Stimulated activated CD4-positive, alpha-beta T cell treated with anti-CD3 and anti-CD28 coated beads, TNF-alpha, amount 100 ng/mL, for 24 hours (primary cell): ENCODE measurements around the gene ARHGEF19.
A peak's percentile ranks its signal among the peaks of the same experiment; 100 is the strongest.
"Not testable (repeated sequence)": the region's sequence is repeated elsewhere in the genome, so short reads cannot be mapped to it uniquely, and the experiment has no call there.

Experiments
- DNase-seq, 3 experiments: peaks; one replicate each; pipeline ENCODE4 v3.0.0-alpha.2; 2020; ENCODE audit warnings: low read depth in 3 of 3

Gene ARHGEF19

DNA sequence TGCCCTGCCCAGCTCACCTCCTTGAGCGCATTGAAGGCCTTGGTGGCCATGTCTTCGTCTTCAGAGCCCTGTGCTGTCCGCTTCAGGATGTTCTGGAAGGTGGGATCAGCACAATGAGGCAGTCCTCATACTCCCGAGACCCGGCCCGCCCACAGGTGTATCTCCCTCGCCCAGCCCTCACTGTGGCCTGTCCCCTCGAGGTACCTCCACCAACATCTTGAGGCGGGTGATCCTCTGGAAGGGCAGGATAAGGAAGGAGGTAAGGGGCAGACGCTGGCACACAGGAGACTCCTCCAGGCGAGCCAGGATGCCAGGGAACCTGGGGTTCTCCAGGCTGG, 7.1 kb downstream of the ARHGEF19 start:
- DNase-seq, result no peak

DNA sequence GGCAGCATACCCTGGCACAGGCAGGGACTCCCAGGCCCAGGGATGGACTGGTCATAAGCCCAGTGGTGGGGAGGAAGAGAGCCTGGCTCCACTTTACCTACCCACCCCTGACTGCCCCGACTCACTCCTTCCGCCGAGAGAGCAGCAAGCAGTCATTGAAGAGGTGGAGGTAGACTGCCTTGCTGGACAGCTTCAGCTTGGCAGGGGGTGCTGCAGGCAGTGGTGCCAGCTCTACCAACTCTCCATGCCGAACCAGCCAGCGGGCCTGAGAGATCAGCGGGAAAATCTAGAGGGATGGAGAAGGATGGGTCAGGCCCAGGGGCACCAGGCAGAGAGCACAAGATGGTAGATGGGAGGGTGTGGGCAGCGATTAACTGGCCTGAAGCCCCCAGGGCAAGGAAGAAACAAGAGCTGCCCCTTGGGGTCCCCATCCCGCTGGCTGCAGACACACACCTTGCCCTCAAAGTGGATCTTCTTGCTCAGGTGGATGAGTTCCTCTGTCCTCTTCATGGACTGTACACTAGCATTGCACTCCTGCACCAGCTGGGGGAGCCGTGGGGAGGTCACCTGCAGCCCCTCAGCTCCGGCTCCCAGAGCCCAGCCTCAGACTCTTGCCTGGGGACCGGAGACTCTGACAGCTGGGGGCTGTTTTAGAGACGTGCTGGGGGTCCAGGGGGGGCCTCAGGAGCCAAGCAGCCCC, 7.7 kb downstream of the ARHGEF19 start:
- peak in 1 of 3 experiments; percentile 30 for DNase-seq

DNA sequence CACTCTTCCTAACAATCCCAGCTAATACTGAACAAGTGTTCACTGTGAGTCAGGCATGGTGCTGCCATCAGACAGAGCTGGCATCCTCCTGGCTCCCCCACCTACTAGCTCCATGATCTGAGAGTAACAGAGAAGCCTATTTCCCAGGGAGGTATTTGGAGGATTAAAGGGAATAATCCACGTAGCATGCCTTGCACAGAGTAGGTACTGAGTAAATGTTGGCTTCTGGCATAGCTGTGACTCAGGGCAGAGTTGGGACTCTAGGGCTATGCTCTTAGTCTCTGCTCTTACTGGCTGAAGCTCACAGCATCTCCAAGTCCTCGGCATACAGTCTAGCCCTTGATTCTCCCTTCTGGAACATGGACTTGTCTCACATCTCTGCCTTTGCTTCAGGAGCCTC, 8.2 kb downstream of the ARHGEF19 start:
- no peak for DNase-seq

DNA sequence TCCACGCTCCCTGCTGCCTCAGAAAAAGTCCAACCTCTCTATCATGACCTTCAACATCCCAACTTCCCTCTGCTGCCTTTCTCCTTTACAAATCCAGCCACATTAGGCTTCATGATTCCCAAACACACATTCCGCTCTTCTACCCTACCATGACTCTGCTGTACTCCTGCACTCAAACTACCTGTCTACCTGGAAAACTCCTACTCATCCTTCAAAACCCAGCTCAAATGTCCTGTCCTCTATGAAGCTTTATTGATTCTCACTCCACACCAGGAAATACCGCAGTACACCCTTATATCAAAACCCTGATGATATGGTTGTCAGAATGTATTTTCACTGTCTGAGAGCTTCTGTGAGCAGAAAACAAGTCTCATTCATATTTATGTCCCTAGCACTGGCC, 8.9 kb downstream of the ARHGEF19 start:
- no peak for DNase-seq

DNA sequence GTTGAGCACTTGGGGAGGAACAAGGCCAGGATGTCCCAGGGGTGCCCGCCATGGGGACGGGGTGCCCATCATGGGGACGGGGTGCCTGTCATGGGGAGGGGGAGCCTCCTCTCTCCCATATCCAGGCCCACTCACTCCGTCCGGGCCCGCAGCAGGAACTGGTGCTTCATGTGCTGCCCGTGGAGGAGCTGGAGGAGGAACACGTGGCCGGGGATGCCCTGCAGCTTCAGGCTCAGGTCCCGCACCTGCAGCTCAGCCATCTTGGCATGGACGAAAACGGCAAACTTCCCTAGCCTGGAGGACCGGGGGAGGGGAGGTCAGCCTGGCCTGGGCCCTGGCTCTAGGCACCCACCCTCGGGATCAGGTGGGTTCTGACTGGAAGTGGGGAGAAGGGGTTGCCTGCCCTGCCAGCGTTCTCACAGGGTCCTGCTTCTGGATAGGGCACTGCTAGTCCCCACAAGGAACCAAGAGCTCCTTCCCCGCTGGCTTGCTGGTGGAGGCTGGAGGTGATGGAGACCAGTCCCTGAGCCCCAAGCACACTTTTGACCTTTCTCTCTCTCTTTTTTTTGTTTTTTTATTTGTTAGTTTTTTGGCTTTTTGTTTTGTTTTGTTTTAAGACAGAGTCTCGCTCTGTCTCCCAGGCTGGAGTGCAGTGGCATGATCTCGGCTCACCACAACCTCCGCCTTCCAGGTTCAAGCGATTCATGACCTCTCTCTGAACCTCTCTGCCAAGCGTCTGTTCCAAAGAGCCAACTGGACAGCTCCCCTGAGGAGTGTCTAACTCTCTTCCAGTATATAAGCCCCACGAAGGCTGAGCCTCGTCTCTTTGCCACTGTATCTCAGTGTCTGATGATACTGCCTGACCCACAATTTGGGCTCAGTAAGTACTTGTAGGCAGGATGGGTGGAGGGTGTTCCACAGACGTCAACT, 9.9 kb downstream of the ARHGEF19 start:
- DNase-seq, result no peak

DNA sequence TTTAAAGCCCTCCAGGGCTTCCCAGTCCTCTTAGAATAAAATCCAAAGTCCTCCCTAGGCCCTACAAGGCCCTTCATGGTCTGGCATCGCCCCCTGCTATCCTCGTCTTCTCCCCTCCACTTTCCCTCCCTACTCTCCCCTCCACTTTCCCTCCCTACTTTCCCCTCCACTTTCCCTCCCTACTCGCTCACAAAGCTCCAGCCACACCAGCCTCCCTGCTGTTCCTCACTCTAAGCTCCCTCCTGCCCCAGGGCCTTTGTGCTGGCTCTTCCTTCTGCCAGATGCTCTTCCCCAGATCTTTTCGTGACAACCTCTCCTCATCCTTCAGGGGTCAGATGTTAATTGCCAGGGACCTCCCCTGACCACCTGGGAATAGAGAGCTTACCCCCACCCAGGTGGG, 12.8 kb downstream of the ARHGEF19 start:
- DNase-seq, result no peak

DNA sequence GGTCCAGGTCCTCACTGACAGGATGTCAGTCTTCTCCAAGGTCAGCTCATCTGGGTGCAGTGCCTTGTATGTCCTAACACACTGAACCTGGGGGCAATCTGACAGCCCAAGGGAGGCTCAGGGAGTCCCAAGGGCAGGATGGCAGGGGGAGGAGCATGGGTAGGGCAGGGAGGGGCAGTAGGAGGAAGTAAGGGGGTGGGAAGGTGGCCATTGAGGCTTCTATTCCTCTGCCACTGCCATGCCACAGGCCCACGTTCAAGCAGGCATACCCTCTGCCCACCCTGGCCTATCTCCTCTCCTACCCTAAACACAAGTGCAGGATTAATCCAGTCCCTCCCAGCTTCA, 13.3 kb downstream of the ARHGEF19 start:
- DNase-seq, result no peak

DNA sequence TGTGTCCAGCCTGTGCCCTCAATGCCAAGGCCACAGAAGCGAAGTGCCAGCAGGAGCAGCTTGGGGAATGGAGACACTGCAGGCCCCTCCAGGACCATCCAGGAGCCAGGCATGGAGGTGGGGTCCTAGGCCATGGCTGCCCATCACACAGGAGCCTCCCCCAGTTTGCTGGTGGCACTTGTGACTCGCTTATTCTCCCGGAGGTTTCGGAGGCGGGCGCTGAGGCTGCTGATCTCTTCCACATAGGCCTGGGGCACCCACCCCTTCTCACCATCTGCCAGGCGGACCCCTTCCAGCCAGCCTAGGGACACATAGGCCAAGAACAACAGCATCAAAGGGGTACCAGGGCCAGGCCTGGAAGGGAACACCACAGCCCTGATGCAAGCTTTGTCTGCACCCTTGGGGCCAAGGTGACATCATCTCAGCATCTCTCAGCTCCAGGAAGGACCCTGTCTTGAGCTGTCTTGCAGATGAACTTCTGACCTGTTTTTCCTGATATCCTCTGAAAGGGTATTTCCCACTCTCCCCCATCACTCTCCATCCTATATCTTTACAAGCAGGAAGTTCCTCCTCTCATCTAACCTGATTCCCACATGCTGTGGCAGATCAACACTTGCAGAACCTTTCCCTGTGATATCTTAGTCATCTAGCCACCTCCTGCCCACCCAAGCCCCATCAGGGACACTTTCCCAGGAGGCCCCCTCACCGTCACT, 13.9 kb downstream of the ARHGEF19 start:
- DNase-seq, result no peak

DNA sequence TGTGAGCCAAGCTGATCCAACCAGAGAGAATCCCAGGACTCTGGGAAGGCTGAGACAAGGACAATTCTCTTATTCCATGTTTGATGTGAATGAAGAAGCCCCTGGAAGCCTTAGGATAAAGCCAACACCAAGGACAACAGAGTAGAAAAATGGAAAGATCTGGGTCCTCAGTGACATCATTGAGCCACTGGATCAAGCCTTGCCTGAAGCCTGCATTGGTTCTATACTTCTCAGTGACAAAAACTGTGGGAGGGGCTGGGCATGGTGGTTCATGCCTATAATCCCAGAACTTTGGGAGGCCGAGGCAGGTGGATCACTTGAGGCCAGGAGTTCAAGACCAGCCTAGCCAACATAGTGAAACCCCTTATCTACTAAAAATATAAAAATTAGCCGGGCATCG, 15.6 kb downstream of the ARHGEF19 start:
- DNase-seq, result no peak

DNA sequence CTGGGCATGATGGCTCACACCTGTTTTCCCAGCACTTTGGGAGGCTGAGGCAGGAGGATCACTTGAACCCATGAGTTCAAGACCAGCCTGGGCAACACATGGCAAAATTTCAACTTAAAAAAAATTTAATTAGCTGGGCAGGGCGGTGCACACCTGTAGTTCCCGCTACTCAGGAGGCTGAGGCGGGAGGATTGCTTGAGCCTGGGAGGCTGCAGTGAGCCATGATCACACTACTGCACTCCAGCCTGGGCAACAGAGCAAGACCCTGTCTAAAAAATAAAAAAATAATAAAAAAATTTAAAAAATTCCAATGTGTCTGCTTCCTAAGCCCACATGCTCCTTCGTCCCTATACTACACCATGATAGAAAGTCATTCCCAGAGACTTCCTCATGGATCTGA, 16.3 kb downstream of the ARHGEF19 start:
- DNase-seq, result not testable (repeated sequence)

DNA sequence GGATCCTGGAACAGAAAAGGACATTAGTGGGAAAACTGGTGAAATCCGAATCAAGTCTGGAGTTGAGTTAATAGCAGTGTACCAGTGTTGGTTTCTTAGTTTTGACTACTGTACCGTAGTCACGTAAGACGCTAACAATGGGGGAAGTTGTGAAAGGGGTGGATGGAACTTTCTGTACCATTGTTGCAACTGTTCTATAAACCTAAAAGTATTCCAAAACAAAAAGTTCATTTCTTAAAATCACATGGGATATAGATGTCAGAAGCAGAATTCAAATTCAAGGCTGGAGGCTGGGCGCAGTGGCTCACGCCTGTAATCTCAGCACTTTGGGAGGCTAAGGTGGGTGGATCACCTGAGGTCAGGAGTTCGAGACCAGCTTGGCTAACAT, 16.9 kb downstream of the ARHGEF19 start:
- DNase-seq, result no peak

DNA sequence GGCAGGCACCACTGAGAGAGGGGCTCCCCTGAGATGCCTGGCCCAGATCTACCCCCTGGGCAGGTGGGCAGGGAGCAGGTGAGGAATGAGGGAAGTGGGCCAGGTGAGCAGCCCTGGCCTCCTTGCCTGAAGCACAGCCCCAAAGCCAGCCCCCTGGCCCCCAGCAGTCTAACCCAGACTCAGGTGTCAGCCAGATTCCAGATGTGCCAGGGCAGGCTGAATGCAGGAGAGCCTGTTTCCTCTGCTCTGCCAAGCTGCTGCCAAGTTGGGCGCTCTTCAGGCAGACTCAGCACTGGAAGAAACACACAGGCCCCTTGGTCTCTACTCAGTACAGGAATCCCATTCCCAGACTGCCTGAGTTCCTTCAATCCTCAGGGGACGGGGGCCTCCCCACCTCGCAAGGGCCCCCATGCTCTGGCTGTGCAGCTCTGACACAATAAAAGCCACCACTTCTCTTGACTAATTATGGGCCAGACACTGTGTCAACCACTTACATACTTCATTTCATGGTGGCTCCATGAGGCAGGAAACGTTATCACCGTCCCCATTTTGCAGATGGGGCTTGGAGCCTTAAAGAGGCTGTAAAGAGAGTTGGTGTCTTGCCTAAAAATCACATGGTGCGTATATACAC, 20.4 kb downstream of the ARHGEF19 start:
- DNase-seq, result no peak

DNA sequence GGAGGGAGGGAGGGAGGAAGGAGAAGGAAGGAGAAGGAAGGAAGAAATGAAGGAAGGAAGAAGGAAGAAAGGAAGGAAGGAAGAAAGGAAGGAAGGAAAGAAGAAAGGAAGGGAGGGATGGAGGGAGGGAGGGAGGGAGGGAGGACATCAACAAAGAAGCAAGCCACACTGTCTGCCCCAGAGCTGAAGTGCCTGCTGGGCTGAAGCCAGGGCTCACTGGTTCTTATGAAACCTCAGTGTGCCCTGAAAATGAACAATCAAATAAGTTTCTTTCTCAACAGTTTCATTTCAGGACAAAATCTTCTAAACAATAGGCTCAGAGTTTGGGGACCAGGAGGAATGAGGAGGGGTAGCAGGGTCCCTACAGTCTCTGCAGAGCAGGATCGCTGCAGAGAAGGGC, 21.1 kb downstream of the ARHGEF19 start:
- no peak for DNase-seq

DNA sequence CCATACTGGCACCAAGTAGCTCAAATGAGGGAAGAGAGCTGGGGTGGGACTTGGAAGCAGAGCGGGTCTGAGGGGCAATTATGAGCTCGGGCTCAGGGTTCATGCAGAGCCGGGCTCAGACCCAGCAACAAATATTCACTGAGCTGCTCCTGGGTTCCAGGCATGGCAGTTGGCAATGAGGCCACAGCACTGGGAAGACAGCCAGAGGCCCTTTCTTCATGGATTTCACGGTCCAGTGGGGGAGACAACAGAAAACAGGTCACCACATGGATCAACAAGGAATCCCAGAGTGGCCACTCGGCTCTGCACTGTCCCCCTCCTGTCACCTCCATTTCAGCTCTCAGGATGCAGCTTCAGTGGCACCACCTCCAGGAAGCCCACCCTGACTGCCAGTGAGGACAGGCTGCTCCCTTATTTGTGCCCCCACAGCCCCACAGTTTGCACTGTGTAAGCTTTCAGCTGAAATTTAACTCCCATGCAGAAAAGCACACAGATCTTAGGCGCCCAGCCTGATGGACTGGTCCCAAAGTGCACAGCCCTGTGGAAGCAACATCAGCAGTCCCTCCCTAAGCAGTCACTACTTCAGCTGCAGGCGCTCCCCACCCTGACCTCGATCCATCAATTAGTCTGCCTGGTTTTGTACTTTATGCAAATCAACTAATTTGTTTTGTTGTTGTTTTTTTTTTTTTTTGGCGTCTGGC, 22.4 kb downstream of the ARHGEF19 start:
- DNase-seq, result no peak

DNA sequence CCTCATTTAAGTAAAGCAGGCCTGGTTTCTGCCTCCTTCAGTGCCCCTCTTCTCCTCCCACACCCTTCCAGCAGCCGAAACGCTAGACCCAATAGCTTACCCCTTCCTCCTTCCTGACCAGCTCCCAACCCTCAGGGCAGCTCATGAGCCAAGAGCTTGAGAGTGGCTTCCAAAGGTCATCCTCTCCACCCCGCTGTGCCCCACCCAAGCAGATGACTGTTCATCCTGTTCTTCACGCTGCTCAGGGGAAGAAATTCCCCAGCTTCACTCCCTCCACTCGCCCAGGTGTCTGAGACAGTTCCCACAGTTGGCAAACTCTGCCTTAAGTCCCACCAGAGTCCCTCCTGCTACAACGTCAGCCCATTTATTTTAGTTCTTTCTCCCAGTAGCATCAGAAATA, 23.4 kb downstream of the ARHGEF19 start:
- no peak for DNase-seq

DNA sequence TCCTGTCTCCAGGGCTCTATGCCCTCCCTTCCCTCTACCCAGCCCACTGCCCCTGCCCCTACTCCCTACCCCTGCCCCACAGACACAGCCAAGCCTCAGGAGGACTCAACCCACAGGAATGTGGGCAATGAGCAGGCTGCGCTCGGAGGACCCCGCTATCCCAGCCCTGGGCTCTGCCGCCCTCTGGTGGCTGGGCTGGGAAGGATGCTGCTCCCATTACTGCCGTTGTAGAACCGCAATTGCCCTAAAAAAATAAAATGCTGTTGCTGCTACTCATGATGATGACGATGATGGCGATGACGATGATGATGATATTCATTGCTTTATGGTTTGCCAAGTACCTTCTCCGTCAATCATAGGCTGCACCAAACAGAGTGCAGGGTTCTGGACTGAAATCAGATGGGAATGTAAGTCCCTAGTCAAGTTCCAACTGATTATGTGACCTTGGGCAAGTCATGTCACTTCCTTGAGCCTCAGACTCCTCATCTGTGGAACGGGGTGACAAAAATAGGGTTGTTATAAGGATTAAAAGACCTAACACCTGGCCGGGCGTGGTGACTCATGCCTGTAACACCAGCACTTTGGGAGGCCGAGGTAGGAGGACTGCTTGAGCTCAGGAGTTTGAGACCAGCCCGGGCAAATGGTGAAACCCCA, 24.6 kb downstream of the ARHGEF19 start:
- peak; percentile 64 to 75 (median 68) for DNase-seq

DNA sequence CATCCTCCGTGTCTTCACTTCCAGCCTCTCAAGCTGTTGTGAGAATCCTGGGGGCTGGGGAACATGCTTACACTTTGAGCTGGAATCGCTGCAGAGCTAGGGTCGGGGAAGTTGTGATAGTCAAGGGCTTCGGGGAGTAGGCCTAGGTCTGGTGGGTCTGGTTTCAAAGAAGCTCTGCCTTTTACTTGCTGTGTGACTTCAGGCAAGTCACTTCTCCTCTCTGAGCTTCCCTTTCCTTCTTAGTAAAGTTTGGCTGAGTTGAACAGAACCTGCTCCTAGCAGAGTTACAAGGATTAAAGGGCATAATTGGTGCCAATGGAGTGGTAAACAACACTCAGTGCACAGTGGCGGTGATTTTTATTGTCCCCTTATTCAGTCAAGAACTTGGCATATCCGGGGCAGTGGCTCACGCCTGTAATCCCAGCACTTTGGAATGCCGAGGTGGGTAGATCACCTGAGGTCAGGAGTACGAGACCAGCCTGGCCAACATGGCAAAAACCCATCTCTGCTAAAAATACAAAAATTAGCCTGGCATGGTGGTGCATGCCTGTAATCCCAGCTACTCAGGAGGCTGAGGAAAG, 25.7 kb downstream of the ARHGEF19 start:
- no peak for DNase-seq

DNA sequence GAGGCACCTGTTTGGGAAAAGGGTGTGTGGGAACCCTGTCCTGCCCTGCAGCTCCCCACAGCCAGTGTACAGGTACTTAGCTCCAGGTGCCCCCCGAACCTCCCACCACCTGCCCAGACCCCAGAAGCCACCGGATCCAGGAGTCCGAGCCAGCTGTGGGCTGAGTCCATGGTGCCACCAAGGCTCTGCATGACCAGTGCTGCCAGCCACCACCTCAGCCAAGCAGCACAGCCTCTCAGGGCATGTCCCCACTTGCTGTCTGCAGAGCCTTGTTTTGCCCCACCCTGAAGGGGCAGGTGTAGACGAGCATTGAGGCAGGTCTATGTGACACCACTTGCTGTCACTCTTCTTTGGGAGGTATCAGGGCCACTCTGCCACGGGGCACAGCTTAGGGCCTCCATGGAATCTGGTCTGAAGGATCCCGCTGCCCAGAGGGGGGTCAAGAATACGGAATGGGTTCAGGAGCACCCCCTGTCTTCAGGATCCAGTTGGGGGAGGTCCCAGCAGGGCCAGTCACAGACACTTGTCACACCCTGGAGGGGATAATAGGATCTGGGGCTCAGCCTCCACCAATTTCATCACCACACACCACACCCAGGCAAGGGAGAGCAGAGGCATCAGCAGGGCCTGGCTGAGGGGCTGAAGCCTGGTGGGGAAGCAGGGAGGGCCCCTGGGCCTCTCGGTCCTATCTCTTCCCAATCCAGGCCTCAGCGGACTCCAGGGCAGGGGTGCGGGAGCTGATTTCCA, 27.7 kb downstream of the ARHGEF19 start:
- DNase-seq, result no peak

DNA sequence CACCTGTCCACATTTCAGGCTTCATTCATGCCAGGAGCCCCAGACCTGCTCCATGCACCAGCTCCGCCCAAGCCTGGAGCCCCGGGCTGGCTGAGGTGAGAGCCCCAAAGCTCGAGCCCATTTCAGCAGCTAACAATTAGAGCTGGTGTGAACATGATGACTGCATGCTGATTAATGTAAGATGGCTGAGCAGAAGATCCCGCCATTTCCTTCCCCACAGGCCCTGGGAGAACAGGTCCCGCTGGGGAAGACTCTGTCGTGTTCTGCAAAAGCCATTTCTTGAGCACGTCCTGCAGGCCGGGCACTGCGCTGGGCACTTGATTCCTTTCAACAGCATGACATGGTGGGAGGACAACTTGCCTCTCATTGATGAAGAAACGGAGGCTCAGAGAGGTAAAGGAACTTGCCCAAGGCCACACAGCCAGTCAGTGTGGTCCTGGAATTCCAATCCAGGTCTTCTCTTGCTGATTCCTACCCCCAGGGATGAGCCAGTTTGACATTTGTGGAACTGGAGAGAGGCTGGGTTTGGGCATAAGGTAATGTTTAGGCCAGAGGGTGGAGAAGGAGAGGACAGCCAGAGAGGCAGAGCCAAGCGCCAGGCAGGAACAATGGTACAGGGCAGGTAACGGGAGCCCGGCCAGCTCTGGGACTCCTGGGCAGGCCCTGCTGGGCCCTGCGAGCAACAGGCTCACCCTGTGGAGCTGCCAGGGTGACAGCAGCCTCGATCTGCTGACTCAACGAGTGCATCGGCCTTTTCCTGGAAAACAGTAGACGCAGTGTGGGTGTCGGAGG, 28.5 kb downstream of the ARHGEF19 start:
- no peak for DNase-seq
